D721Med (cell line): ENCODE measurements around the gene AKAP14.
"Not testable (repeated sequence)": the region's sequence is repeated elsewhere in the genome, so short reads cannot be mapped to it uniquely, and the experiment has no call there.

Source experiments
- DNase-seq: peaks from one replicate; pipeline ENCODE4 v3.0.0; 2011; ENCODE audit warnings: low spot score; ENCODE audit not compliant: insufficient read length
- FAIRE-seq: peaks from 2 replicates; lab custom pipeline; 2011; peaks lifted over from hg19 to GRCh38; lab: Jason Lieb, UNC
- CTCF ChIP-seq: IDR thresholded peaks from 2 replicates; pipeline ENCODE4 v1.5.1; 2012; ENCODE audit warnings: mild to moderate bottlenecking, control low read depth; ENCODE audit not compliant: insufficient read depth; ENCODE audit errors: missing control alignments

AKAP14 gene

GRCh38 chrX:119878740-119879139 lies 17.0 kb upstream of the AKAP14 start:
- DNase-seq, result no peak
- FAIRE-seq, result no peak
- TF ChIP-seq CTCF, result no peak

GRCh38 chrX:119880076-119880475 lies 15.6 kb upstream of the AKAP14 start:
- no peak for FAIRE-seq
- DNase-seq, result no peak
- no peak for TF ChIP-seq CTCF

GRCh38 chrX:119880552-119881437 lies 14.9 kb upstream of the AKAP14 start:
- peak; percentile 35 for FAIRE-seq
- DNase-seq, result no peak
- peak; percentile 55 for TF ChIP-seq CTCF

GRCh38 chrX:119885554-119886428 lies 9.9 kb upstream of the AKAP14 start:
- FAIRE-seq (no peak), DNase-seq (no peak)
- no peak for TF ChIP-seq CTCF

- FAIRE-seq, result no peak
- TF ChIP-seq CTCF, result peak; percentile 55
- DNase-seq, result no peak
These were observed 7.8 kb upstream of the AKAP14 start for GRCh38 chrX:119887721-119888425.

- not testable (repeated sequence) for FAIRE-seq, DNase-seq
These were observed 5.1 kb upstream of the AKAP14 start for GRCh38 chrX:119890626-119891025.

- not testable (repeated sequence) for FAIRE-seq, DNase-seq
These were observed 3.6 kb upstream of the AKAP14 start for GRCh38 chrX:119891961-119892692.
